MM.1S (cell line): Measurements from ENCODE around the gene CMTM4.

Experiments used
- CTCF ChIP-seq: fragments of 300-600 bp; sonication (generic); IDR thresholded peaks from 2 replicates; pipeline ENCODE4 v1.5.1; 2016; ENCODE audit warnings: antibody characterized with exemption, low read length, mixed read lengths
- EZH2 ChIP-seq: fragments of 300-600 bp; sonication (generic); optimal IDR thresholded peaks from 2 replicates; pipeline ENCODE3; 2017; ENCODE audit warnings: low read depth, mild to moderate bottlenecking, antibody characterized with exemption, low read length, mixed read lengths
- EZH2phosphoT487 ChIP-seq: fragments of 300-600 bp; sonication (generic); IDR thresholded peaks from 2 replicates; pipeline ENCODE4 v1.6.1; 2018; ENCODE audit warnings: antibody characterized with exemption, low read length

- TF ChIP-seq CTCF (no peak), EZH2 (no peak), EZH2phosphoT487 (no peak)
Measured at GRCh38 chr16:66706506-66706880, 9.9 kb upstream of the CMTM4 start.
